Stimulated activated CD8-positive, alpha-beta memory T cell treated with anti-CD3 and anti-CD28 coated beads, Interleukin-12 subunit alpha, Interleukin-12 subunit beta, amount 100 ng/mL, for 4 hours (primary cell): ENCODE results near the gene GFI1B.
A peak's percentile ranks its signal among the peaks of the same experiment; 100 is the strongest.
"Not testable (repeated sequence)": the region's sequence is repeated elsewhere in the genome, so short reads cannot be mapped to it uniquely, and the experiment has no call there.

Experiments used
- DNase-seq: peaks from one replicate; pipeline ENCODE4 v3.0.0-alpha.2; 2020; ENCODE audit warnings: low read depth

Gene GFI1B

DNA sequence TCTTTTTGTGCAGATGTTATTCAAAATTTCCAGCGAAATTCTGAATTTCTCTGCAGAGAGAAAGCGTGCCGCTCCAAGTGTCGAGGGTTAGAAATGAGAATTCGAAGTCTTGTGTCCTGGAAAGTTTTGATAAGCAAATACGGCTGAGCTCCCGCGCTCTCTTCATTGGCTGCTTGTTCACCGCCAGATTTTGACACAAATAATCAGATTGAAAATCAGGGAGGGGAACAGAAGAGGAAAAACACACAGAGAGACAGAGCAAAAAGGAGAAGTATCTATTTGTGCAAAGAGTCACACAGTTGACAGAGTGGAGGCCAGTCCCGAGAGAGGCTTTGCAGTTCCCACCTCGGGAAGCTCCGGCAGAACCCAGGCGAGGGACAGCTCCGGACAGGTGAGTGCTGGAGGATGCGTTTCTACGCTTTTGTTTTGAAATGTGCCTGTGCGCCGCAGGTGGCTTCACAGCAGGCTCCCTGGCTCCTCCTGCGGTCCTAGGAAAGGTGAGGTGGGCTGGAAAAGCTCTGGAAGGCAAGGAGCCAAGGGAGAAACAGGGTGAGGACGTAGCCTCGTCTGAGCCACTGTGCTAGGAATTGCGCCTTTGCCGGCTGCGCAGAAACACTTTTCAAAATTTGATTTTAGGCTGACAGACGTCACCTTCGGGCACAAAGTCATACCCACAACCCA lies at the start of gene GFI1B:
TSS of gene GFI1B (plus strand) at position 244 of the 681 bp plus-strand sequence. CDS start 7,985 bp downstream, outside the sequence.
- no peak for DNase-seq

DNA sequence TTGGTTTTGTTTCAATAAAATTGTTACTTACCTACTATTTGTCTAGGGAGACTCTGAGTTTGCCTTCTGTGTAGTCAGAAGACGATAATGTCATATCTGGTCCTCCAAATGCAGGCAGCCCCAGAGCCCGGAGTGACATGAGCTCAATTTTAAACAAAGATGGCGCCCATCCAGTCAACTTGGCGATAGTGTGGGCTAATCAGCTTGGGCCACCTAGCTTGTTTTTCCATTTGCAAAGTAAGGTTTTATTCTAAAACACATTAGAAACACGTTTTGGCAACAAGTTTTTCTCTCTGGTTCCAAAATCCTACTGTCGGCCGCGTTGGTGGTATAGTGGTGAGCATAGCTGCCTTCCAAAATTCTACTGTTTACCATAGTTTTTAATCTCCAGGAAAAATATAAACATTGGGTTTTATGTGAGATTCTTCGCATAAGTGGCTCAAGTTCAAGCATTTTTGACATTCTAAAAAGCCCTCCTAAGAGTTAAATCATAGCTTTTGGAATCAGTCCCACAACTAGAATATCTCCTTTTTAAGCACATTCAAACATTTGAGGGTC lies 47.2 kb upstream of the GFI1B start:
- DNase-seq, result no peak

GRCh38 chr9:132935026-132935425 lies 43.5 kb upstream of the GFI1B start:
- no peak for DNase-seq

DNA sequence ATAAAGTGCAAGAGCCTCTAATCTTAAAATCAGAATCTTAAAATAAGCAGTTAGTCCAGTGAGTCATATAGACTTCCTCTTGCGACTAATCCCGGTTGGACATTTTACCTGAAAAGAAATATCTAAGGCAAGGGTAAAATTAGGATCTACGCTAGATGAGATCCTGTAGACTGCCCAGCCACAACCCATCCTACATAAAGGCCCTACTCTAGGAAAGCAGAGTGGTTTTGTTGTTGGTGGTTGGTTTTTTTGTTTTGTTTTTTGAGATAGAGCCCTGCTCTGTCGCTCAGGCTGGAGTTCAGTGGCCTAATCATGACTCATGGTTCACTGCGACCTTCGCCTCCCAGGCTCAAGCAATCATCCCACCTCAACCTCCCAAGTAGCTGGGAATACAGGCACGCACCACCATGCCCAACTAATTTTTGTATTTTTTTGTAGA lies 41.0 kb upstream of the GFI1B start:
- DNase-seq, result no peak

DNA sequence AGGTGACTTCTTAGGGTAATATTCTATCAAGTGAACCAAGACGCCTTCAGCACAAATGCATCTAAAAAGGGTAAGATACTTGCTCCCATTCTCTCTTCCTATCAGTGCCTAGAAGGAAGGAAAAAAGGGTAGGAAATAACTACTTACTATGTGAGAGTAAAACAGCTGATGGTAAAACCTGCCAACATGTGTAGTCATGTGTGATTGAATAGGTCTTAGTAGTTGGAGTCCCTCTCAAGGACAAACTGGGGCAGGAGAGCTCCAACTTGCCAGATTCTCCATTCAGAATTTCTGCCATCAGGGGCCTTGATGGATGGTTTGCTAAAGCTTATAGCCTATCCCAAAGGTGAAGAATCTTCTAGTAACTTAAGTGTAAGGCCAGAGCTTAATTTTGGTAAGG lies 39.3 kb upstream of the GFI1B start:
- no peak for DNase-seq

- DNase-seq, result no peak
Measured at GRCh38 chr9:132942541-132943182, 35.8 kb upstream of the GFI1B start.

GRCh38 chr9:132943651-132944293 lies 34.7 kb upstream of the GFI1B start:
- DNase-seq, result no peak

GRCh38 chr9:132944294-132945185 lies 34.0 kb upstream of the GFI1B start, which contains the start of gene TSC1:
Gene TSC1 (minus strand): TSS chr9:132944616. CDS start chr9:132928872, 15,744 bp downstream.
- DNase-seq, result peak; percentile 98

DNA sequence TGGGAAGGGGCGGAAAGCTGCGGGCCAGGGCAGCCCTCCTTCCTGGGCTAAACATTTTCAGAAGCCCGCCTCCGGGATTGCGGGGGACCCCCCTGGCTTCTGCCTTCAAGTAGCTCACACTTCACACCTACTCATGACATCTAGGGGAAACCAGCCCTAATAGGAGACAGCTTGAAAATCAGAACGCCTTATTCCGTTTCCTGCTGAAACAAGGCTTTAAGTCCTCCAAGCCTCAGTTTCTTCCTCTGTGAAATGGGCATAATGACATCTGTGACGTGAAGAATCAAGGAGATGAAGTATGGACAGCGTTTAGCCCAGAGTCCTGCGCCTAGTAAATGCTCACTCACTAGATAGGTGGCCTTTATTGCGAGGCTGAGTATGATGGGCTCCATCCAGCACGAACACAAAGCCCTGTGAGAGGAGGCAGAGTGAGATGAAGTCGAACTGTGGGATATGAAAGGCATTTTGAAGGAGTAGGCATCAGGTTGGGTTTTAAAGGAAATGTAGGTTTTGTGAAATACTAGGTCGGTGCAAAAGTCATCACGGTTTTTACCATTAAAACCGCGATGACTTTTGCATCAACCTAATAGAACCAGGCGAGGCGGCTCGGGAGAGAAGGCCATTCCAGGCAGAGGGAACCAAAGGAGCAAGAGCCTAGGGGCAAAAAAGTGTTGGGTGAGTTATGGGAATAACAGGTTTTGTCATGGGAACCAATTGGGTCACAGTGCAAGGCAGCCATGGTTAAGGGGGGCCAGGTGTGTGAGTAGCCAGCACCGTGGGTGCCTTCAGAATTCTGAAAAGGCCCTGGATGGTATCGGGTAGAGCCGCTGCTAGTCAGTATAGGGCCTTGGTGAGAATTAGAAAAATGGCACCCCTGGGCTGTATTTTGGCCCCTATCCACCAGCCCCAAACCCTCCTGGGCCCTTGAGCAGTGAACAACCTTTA lies 33.0 kb upstream of the GFI1B start:
- no peak for DNase-seq

DNA sequence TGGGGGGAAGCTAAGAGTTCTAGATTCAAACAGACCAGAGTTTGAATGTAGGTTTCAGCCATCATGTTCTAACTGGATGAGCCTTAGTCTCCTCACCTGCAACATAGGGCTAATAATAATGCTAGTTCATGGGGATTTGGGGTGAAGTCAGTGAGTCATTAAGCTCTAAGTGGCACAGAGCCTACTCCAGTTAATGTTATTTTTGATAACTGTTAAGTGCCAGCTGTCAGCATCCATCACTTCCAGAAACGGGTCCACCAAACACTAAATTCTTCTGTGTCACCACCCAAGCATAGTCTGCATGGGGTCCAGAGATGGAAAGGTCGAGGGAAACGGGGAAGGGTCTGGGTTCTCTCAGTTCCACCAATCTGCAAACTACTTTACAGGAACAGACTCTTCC lies 32.3 kb upstream of the GFI1B start:
- DNase-seq, result no peak

- DNase-seq, result no peak
Measured at GRCh38 chr9:132946631-132947295, 31.7 kb upstream of the GFI1B start.

DNA sequence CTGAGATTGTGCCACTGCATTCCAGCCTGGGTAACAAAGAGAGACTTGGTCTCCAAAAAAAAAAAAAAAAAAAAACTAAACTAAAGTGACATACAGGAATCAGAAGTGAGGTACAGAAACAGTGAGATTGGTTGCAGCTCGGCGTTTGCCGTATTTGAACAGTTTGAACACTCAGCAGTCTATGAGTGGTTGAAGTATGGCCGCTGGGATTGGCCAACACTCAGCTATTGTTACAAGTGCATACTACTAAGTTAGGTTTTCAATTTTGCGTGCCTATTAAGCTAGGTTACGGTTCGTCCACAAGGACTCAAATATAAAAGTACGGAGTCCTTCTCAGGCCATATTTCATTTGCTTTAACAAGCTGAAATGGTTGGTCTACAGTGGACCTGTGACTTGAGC lies 30.7 kb upstream of the GFI1B start:
- no peak for DNase-seq

GRCh38 chr9:132948482-132949050 lies 29.9 kb upstream of the GFI1B start:
- no peak for DNase-seq

DNA sequence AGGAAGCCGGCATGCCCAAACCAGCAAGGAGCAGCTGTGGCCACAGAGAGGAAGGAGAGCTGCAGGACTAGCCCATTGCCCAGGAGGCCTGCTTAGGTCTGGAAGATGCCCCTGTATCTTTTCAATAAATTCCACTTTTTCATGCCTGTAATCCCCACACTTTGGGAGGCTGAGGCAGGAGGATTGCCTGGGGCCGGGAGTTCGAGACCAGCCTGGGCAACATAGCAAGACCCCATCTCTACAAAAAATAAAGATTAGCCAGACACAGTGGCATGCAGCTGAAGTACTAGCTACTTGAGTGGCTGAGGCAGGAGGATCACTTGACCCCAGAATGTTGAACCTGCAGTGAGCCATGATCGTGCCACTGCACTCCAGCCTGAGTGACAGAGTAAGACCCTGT lies 28.8 kb upstream of the GFI1B start:
- DNase-seq, result no peak

DNA sequence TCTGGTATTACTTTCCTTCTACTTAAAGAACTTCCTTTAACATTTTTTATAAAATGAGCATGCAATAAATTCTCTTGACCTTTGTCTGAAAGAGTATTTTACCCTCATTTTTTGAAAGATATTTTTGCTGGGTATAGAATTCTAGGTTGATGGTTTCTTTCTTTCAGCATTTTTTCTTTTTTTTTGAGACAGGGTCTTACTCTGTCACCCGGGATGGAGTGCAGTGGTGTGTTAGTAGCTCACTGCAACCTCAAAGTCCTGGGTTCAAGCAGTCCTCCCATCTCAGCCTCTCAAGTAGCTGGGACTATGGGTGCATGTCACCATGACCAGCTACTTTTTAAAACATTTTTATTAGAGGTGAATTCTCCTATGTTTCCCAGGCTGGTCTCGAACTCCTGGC lies 23.4 kb upstream of the GFI1B start:
- DNase-seq, result no peak

DNA sequence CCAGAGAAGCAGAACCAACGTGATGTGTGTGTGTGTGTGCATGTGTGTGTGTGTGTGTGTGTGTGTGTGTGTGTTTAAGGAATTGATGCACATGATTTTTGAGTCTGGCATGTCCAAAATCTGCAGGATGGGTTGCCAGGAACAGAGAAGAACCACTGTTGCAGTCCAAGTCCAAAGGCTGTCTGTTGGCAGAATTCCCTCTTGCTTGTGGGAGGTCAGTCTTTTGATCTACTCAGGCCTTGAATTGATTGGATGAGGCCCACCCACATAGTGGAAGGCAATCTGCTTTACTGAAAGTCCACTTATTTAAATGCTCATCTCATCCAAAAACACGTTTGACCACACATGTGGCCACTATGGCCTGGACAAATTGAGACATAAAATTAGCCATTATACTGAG lies 22.7 kb upstream of the GFI1B start:
- no peak for DNase-seq

- DNase-seq, result no peak
Measured at GRCh38 chr9:132957805-132958204, 20.7 kb upstream of the GFI1B start.

DNA sequence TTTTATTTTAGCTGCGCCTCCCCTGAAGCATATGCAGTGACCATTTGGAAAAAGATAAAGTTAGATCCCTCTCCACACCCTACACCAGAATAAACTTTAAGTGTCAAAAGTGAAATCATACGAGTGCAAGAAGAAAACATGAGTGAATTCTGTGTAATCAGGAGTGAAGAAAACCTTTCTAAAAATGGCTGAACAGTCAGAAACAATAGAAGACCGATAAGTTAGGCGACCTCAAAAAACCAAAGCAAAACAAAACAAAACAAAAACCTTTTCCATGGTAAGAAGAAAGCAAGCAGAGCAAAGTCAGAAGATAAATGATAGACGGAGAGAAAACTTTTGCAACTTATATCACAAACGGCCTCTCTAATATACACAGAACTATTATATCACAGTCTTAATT lies 17.5 kb upstream of the GFI1B start:
- no peak for DNase-seq

DNA sequence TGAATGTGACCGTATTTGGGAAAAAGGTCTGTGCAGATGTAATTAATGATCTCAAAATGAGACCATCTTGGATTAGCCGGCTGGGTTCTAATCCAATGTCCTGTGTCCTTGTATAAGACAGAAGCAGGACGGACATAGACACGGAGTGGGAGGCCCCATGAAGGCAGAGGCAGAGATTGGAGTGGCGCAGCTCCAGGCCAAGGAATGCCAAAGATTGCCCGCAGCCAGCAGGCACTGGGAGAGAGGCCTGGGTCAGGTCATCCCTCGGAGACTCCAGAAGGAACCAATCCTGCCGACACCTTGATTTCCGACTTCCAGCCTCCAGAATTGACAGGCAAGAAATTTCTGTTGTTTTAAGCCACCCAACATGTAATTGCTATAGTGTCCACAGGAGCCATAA lies 13.0 kb upstream of the GFI1B start:
- DNase-seq, result no peak

- not testable (repeated sequence) for DNase-seq
Measured at GRCh38 chr9:132967908-132968307, 10.6 kb upstream of the GFI1B start.
